Body of pancreas (tissue), 4 donors: ENCODE data around the gene HMX2.

Source experiments
- CTCF ChIP-seq, 7 experiments: fragments of 450-650 bp in 4 of 7; fragments of 200-600 bp in 3 of 7; sonication (generic) in 3 of 7; IDR thresholded peaks; one replicate each; pipeline ENCODE4 v1.5.1; 2016 to 2019; ENCODE audit warnings: antibody characterized with exemption in 7 of 7
- POLR2A ChIP-seq, 3 donors: fragments of 450-650 bp; IDR thresholded peaks; one replicate each; pipeline ENCODE4 v1.6.1; 2016; ENCODE audit warnings: antibody characterized with exemption in 3 of 3, mild to moderate bottlenecking in 2 of 3

- TF ChIP-seq CTCF (IDR thresholded peaks at IDR 0.05) (peak in 1 of 7 experiments; percentile 8), POLR2A (IDR thresholded peaks at IDR 0.05) (no peak)
Observed at GRCh38 chr10:123101872-123102271, 46.1 kb upstream of the HMX2 start.
